HCT116 (cell line): ENCODE measurements around the gene GSTM1. TPM values are rescaled to one million over a fixed set of nuclear protein-coding genes. Genes with fewer than 3 reads are reported as not detected.
"Not testable (repeated sequence)": the region's sequence is repeated elsewhere in the genome, so short reads cannot be mapped to it uniquely, and the experiment has no call there.

ENCODE experiments used
- ATAC-seq: fragments of 200-7000 bp; cut with Tn5 transposase; 2 replicates; pipeline ENCODE4 v1.9.1; 2020; ENCODE audit warnings: mild to moderate bottlenecking, moderate library complexity
- BruUV-seq: library from RNA; stranded (reverse); fragments of 400-500 nt; replicated peaks from 2 replicates; lab custom pipeline; 2021; lab: Mats Ljungman, UMichigan
- CTCF ChIA-PET: fragments of 300-600 bp; sonication (Branson Sonifier 250); formaldehyde crosslinking; loops from one replicate; lab custom pipeline; 2021; ENCODE audit warnings: antibody characterized with exemption; lab: Charles Lee
- POLR2A ChIA-PET: fragments of 300-600, 350-600 bp; sonication (Branson Sonifier 250); formaldehyde crosslinking; loops from one replicate; lab custom pipeline; 2021; ENCODE audit warnings: antibody characterized with exemption; lab: Charles Lee
- RAD21 ChIA-PET, 2 experiments: fragments of 300-600 bp; sonication (Branson Sonifier 250); formaldehyde crosslinking; loops; one replicate each; lab custom pipeline; 2023; ENCODE audit warnings: low total read pairs in 2 of 2; ENCODE audit not compliant: uncharacterized antibody in 2 of 2, unreplicated experiment in 2 of 2, low non-redundant PET in 1 of 2; lab: Charles Lee
- DNase-seq: peaks from one replicate; pipeline ENCODE4 v3.0.0-alpha.2; 2010; ENCODE audit warnings: low read depth, low spot score
- H2AFZ ChIP-seq: fragments of 200-600 bp; shearing (Covaris generic), sonication (generic); 2 replicates; pipeline ENCODE4 v1.6.1; 2017; ENCODE audit warnings: low read depth, mixed run types, mixed read lengths, antibody characterized with exemption, low read length; ENCODE audit not compliant: poor library complexity, severe bottlenecking
- H3K27ac ChIP-seq: 2 replicates; pipeline ENCODE4 v1.5.1; 2012; ENCODE audit warnings: low read depth, low read length
- H3K27me3 ChIP-seq: fragments of 200-600 bp; sonication (generic); 2 replicates; pipeline ENCODE4 v1.6.1; 2016; ENCODE audit warnings: mixed run types, low read length, mixed read lengths; ENCODE audit not compliant: insufficient read depth
- H3K36me3 ChIP-seq, 2 experiments: fragments of 200-500 bp in 1 of 2; fragments of 200-600 bp in 1 of 2; sonication (Bioruptor generic) in 1 of 2; sonication (generic) in 1 of 2; 2 replicates each; pipeline versions ENCODE4 v1.5.1 to v1.6.1; 2014 to 2016; ENCODE audit warnings: low read length in 2 of 2, inconsistent platforms in 1 of 2, mixed read lengths in 1 of 2, mixed run types in 1 of 2; ENCODE audit not compliant: insufficient read depth in 2 of 2, control insufficient read depth in 1 of 2
- H3K4me1 ChIP-seq, 2 experiments: fragments of 200-600 bp in 1 of 2; sonication (generic) in 1 of 2; 2 replicates each; pipeline versions ENCODE4 v1.5.1 to v1.6.1; 2012 to 2017; ENCODE audit warnings: low read length in 2 of 2, inconsistent platforms in 1 of 2, mild to moderate bottlenecking in 1 of 2, mixed read lengths in 1 of 2, mixed run types in 1 of 2, moderate library complexity in 1 of 2; ENCODE audit not compliant: insufficient read depth in 2 of 2, control insufficient read depth in 1 of 2
- H3K4me2 ChIP-seq: fragments of 200-600 bp; sonication (generic); 2 replicates; pipeline ENCODE4 v1.6.1; 2017; ENCODE audit warnings: mixed run types, low read length, mixed read lengths
- H3K4me3 ChIP-seq, 2 experiments: fragments of 200-600 bp in 1 of 2; sonication (generic) in 1 of 2; replicated peaks in 1 of 2; 2 replicates each; pipeline ENCODE4 v1.5.1; 2011 to 2016; ENCODE audit warnings: low read length in 2 of 2, control low read depth in 1 of 2, low read depth in 1 of 2, mild to moderate bottlenecking in 1 of 2, mixed read lengths in 1 of 2, mixed run types in 1 of 2
- H3K79me2 ChIP-seq: fragments of 200-600 bp; sonication (generic); 2 replicates; pipeline ENCODE4 v1.6.1; 2017; ENCODE audit warnings: mild to moderate bottlenecking, mixed run types, low read length, moderate library complexity, mixed read lengths; ENCODE audit not compliant: insufficient read depth
- H3K9ac ChIP-seq: fragments of 200-600 bp; sonication (generic); 2 replicates; pipeline ENCODE4 v1.6.1; 2016; ENCODE audit warnings: low read length, mixed read lengths
- H3K9me2 ChIP-seq: fragments of 200-600 bp; sonication (generic), shearing (Covaris generic); 2 replicates; pipeline ENCODE4 v1.6.1; 2017; ENCODE audit warnings: mixed run types, mild to moderate bottlenecking, moderate library complexity; ENCODE audit not compliant: insufficient read depth
- H3K9me3 ChIP-seq, 2 experiments: fragments of 200-500 bp in 1 of 2; fragments of 200-600 bp in 1 of 2; sonication (Bioruptor generic) in 1 of 2; sonication (generic) in 1 of 2; 2 replicates each; pipeline ENCODE4 v1.6.1; 2014 to 2017; ENCODE audit warnings: low read length in 2 of 2, mixed read lengths in 2 of 2, inconsistent platforms in 1 of 2, low read depth in 1 of 2, mild to moderate bottlenecking in 1 of 2, mixed run types in 1 of 2, moderate library complexity in 1 of 2; ENCODE audit not compliant: control insufficient read depth in 1 of 2, insufficient read depth in 1 of 2
- H4K20me1 ChIP-seq: fragments of 200-600 bp; sonication (generic), shearing (Covaris generic); 2 replicates; pipeline ENCODE4 v1.6.1; 2017; ENCODE audit warnings: mixed run types, mild to moderate bottlenecking, moderate library complexity; ENCODE audit not compliant: insufficient read depth
- CBX3 ChIP-seq: IDR thresholded peaks from 2 replicates; pipeline ENCODE4 v1.6.1; 2012; ENCODE audit warnings: low read depth
- CEBPB ChIP-seq: IDR thresholded peaks from 2 replicates; pipeline ENCODE4 v1.6.1; 2012; ENCODE audit warnings: low read depth
- ELF1 ChIP-seq: IDR thresholded peaks from 2 replicates; pipeline ENCODE4 v1.6.1; 2012; ENCODE audit warnings: low read depth, borderline replicate concordance
- EZH2 ChIP-seq: fragments of 200-600 bp; sonication (generic); IDR thresholded peaks from 2 replicates; pipeline ENCODE4 v1.6.1; 2017; ENCODE audit warnings: antibody characterized with exemption, mixed run types
- EZH2phosphoT487 ChIP-seq: fragments of 200-600 bp; IDR thresholded peaks from 2 replicates; pipeline ENCODE4 v1.6.1; 2018; ENCODE audit warnings: antibody characterized with exemption, borderline replicate concordance
- FOSL1 ChIP-seq: IDR thresholded peaks from 2 replicates; pipeline ENCODE4 v1.6.1; 2012; ENCODE audit warnings: low read depth
- JUND ChIP-seq: IDR thresholded peaks from 2 replicates; pipeline ENCODE4 v1.6.1; 2012
- POLR2A ChIP-seq: IDR thresholded peaks from 2 replicates; pipeline ENCODE4 v1.7.0; 2011; ENCODE audit warnings: borderline replicate concordance; ENCODE audit not compliant: insufficient read depth, insufficient read length; ENCODE audit errors: extremely low read depth
- RAD21 ChIP-seq: IDR thresholded peaks from 2 replicates; pipeline ENCODE4 v1.6.1; 2012; ENCODE audit warnings: low read depth, mild to moderate bottlenecking
- SIN3A ChIP-seq: IDR thresholded peaks from 2 replicates; pipeline ENCODE4 v1.6.1; 2012; ENCODE audit warnings: low read depth
- SP1 ChIP-seq: IDR thresholded peaks from 2 replicates; pipeline ENCODE4 v1.6.1; 2012; ENCODE audit warnings: low read depth
- SRF ChIP-seq: IDR thresholded peaks from 2 replicates; pipeline ENCODE4 v1.6.1; 2012; ENCODE audit warnings: low read depth
- TCF7L2 ChIP-seq: IDR thresholded peaks from 2 replicates; pipeline ENCODE4 v1.7.0; 2011; ENCODE audit warnings: borderline replicate concordance, inconsistent platforms; ENCODE audit not compliant: insufficient read depth, insufficient read length; ENCODE audit errors: extremely low read depth
- YY1 ChIP-seq: IDR thresholded peaks from 2 replicates; pipeline ENCODE4 v1.6.1; 2011; ENCODE audit warnings: low read length, low read depth, moderate library complexity, mild to moderate bottlenecking; ENCODE audit not compliant: insufficient replicate concordance; ENCODE audit errors: extremely low read depth
- ZFX ChIP-seq: fragments of 450-650 bp; IDR thresholded peaks from 2 replicates; pipeline ENCODE4 v1.6.1; 2017
- intact Hi-C: fragments of 100-400 bp; cut with micrococcal nuclease; formaldehyde crosslinking; loops from 2 replicates; pipeline ENCODE4 v1.10.0; 2022
- total RNA-seq: library from RNA; stranded (reverse); gene quantifications from one replicate; pipeline ENCODE4 v1.2.1, GENCODE V29; 2021; ENCODE audit not compliant: unreplicated experiment
- TF ChIP-seq, protein P1 (sequence below), 3 experiments: fragments of 200-600 bp in 1 of 3; sonication (generic) in 1 of 3; IDR thresholded peaks in 2 of 3; conservative IDR thresholded peaks in 1 of 3; 2 replicates each; pipeline ENCODE4 v1.5.1; 2012 to 2017; ENCODE audit warnings: low read depth in 2 of 3, low read length in 2 of 3, antibody characterized with exemption in 1 of 3, borderline replicate concordance in 1 of 3, control low read depth in 1 of 3, mild to moderate bottlenecking in 1 of 3, mixed read lengths in 1 of 3, mixed run types in 1 of 3, moderate library complexity in 1 of 3; ENCODE audit not compliant: insufficient read depth in 1 of 3
- TF ChIP-seq, protein P2 (sequence below): IDR thresholded peaks from 2 replicates; pipeline ENCODE4 v1.6.1; 2012

GSTM1 gene
- total RNA-seq, 1 experiment from 2014 or later = not detected

DNA sequence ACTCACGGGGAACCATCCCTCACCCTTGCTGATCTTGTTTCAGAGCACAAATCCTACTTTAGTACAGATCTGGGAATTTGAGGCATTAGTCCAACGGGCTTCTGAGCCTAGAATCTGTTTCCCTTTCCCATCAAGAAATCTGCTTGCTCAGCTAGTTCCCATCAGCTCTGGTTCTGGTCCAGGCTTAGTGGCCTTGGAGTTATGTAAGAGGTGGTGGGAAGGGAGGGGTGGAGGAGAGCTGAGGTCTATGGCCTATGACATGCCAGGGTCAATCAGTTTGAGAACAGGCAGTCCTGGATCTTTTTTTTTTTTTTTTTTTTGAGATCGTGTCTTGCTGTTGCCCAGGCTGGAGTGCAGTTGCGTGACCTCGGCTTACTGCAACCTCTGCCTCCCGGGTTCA lies 4.1 kb downstream of the GSTM1 start:
- no peak for TF ChIP-seq ELF1
- TF ChIP-seq YY1 = no peak
- no peak for TF ChIP-seq POLR2A
- no peak for TF ChIP-seq CBX3
- TF ChIP-seq, protein P1, sequence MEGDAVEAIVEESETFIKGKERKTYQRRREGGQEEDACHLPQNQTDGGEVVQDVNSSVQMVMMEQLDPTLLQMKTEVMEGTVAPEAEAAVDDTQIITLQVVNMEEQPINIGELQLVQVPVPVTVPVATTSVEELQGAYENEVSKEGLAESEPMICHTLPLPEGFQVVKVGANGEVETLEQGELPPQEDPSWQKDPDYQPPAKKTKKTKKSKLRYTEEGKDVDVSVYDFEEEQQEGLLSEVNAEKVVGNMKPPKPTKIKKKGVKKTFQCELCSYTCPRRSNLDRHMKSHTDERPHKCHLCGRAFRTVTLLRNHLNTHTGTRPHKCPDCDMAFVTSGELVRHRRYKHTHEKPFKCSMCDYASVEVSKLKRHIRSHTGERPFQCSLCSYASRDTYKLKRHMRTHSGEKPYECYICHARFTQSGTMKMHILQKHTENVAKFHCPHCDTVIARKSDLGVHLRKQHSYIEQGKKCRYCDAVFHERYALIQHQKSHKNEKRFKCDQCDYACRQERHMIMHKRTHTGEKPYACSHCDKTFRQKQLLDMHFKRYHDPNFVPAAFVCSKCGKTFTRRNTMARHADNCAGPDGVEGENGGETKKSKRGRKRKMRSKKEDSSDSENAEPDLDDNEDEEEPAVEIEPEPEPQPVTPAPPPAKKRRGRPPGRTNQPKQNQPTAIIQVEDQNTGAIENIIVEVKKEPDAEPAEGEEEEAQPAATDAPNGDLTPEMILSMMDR (IDR thresholded peaks at IDR 0.05 in 2 of 3, conservative IDR thresholded peaks at IDR 0.05 in 1 of 3; ENCODE audit: borderline replicate concordance in 1 of 3, insufficient read depth in 1 of 3, low read depth in 2 of 3, low read length in 2 of 3) = no peak
- no peak for TF ChIP-seq SIN3A
- TF ChIP-seq SRF = no peak
- no peak for TF ChIP-seq EZH2phosphoT487
- no peak for TF ChIP-seq ZFX
- TF ChIP-seq FOSL1 = no peak
- no peak for TF ChIP-seq CEBPB
- no peak for TF ChIP-seq JUND
- no peak for TF ChIP-seq TCF7L2
- TF ChIP-seq EZH2 = no peak
- TF ChIP-seq RAD21 = no peak
- no peak for TF ChIP-seq SP1
- TF ChIP-seq, protein P2, sequence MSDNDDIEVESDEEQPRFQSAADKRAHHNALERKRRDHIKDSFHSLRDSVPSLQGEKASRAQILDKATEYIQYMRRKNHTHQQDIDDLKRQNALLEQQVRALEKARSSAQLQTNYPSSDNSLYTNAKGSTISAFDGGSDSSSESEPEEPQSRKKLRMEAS = no peak
- no peak overlapping the region for H3K9ac ChIP-seq
- no peak overlapping the region for H3K4me2 ChIP-seq
- H3K4me3 ChIP-seq = no peak overlapping the region
- no peak overlapping the region for H2AFZ ChIP-seq
- no peaks in the 10 kb centered on the region for H4K20me1 ChIP-seq
- H3K79me2 ChIP-seq = no peaks in the 10 kb centered on the region
- H3K27ac ChIP-seq = no peak overlapping the region
- no peak for DNase-seq
- H3K4me1 ChIP-seq = no peaks in the 10 kb centered on the region
- ChIA-PET POLR2A (no interaction called here), CTCF (no interaction called here), RAD21 (no interaction called here)
- H3K36me3 ChIP-seq = no peaks in the 10 kb centered on the region
- no peaks in the 10 kb centered on the region for H3K27me3 ChIP-seq
- H3K9me3 ChIP-seq = no peaks in the 10 kb centered on the region
- BruUV-seq = no TSS peak
- intact Hi-C loops = no loop called here
- no peaks in the 10 kb centered on the region for H3K9me2 ChIP-seq
- ATAC-seq = no peak

- ATAC-seq, BruUV-seq, H2AFZ ChIP-seq, H3K9me2 ChIP-seq, RAD21 ChIA-PET, DNase-seq, CTCF ChIA-PET, H3K9me3 ChIP-seq, H3K9ac ChIP-seq, H3K4me1 ChIP-seq, H4K20me1 ChIP-seq, H3K4me2 ChIP-seq, H3K79me2 ChIP-seq, H3K36me3 ChIP-seq, POLR2A ChIA-PET, intact Hi-C loops, H3K4me3 ChIP-seq, H3K27ac ChIP-seq, H3K27me3 ChIP-seq: not testable (repeated sequence)
Measured at GRCh38 chr1:109694400-109694799, 6.8 kb downstream of the GSTM1 start.

DNA sequence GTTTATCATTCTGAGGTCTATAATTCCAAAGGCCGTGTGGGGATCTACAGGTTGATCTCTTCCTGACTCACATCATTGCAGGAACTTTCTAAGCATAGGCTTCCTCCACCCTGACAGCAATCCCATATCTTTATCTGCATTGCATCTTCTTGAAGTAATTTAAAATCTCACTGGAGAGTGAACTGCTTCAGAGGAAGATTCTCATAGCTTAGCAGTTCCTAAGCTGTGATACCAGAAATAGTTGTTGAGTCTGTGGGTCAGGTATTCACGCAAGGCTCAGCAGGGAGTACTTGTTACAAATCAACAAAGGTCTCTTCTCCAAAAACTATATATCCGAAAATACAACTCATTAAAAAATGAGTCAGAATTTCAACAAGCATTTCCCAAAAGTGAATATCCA lies 7.5 kb downstream of the GSTM1 start:
- POLR2A ChIA-PET, H3K9ac ChIP-seq: not testable (repeated sequence)

More for the DNA sequence above, 7.5 kb downstream of the GSTM1 start:
- BruUV-seq, H3K79me2 ChIP-seq, H4K20me1 ChIP-seq, H3K4me2 ChIP-seq, H2AFZ ChIP-seq, H3K9me3 ChIP-seq, ATAC-seq, intact Hi-C loops, RAD21 ChIA-PET, H3K4me3 ChIP-seq, CTCF ChIA-PET, DNase-seq, H3K4me1 ChIP-seq, H3K36me3 ChIP-seq, H3K27me3 ChIP-seq, H3K27ac ChIP-seq, H3K9me2 ChIP-seq: not testable (repeated sequence)
